ENCODE results near the gene PTCH1.

- TF ChIP-seq CTCF (IDR thresholded peaks at IDR 0.05) (no peak), POLR2AphosphoS5 (IDR thresholded peaks at IDR 0.05) (no peak), POLR2A (IDR thresholded peaks at IDR 0.05) (no peak)
These were observed 30.5 kb downstream of the PTCH1 start for GRCh38 chr9:95486318-95486717.
